ENCODE data around the gene FAM83C.
"Not testable (repeated sequence)": the region's sequence is repeated elsewhere in the genome, so short reads cannot be mapped to it uniquely, and the experiment has no call there.

Gene FAM83C

GRCh38 chr20:35318502-35319157, 26.4 kb upstream of the FAM83C start:
- no peak for DNase-seq (ENCODE audit: low read depth in 2 of 2)

DNA sequence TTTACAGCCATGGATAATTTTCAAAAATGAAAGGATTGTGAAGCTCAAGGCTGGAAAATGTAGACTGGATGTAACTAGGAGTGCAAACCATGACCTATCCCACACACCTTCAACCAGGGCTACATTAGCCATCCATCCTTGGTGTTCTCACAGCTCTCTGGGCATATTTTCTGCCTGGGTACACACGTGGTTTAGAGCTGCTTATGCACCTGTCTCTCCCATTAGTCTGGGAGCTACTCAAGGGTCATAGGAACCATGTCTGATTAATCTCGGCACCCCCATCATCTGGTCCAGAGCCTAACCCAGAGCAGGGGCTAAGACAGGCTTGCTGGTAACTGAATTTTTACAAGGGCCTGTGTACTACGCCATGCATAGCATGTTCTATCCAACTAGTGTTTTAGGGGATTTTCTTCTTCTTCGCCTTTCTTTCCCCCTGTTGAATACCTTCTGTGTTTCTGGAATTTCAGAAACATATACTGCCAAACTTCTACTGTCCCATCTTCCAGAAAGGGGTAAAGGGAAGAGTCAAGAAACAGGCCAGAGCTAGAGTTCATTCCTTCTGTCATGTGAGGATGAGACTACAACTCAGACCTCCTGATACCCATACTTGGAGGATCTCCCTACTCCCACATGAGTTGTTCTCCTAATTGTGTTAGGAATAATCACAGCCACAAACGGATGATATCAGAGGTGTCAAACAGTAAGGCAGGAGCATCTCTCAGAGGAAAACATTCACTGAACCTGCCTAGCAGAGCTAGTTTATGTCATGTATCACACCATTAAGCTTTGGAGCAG, 25.4 kb upstream of the FAM83C start:
- DNase-seq (ENCODE audit: low read depth in 2 of 2), result no peak

DNA sequence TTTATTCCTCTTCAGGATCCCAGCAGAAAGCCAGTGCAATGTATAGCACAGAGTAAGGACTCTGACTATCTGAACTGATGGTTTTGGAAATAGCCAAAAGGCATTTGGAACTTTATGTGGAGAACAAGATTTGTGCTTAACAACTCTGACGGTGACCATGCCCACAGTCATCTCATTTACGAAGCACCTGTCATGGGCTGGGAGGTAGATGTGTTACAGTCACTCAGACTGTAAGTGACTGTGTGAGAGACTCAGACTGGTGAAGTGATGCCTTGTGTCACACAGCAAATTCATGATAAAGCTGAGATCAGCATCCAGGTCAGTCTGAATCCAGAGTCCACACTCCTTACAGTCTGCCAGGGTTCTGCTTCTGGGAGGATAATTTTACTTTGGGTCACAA, 23.9 kb upstream of the FAM83C start:
- no peak for DNase-seq (ENCODE audit: low read depth in 2 of 2)

DNA sequence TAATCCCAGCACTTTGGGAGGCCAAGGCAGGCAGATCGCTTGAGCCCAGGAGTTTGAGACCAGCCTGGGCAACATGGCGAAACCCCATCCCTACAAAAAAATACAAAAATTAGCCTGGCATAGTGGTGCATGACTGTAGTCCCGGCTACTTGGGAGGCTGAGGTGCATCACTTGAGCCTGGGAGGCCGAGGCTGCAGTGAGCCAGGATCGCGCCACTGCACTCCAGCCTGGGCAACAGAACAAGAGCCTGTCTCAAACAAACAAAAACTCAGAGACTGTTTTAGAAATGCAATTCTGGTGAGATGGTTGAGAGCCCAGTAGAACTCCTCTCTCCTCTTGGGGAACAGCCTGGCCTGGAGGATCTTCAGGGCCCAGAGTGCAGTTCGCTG, 23.4 kb upstream of the FAM83C start:
- not testable (repeated sequence) for DNase-seq (ENCODE audit: low read depth in 2 of 2)

GRCh38 chr20:35314816-35315631, 22.8 kb upstream of the FAM83C start:
- no peak for DNase-seq (ENCODE audit: low read depth in 2 of 2)

GRCh38 chr20:35312318-35312717, 20.1 kb upstream of the FAM83C start:
- no peak for DNase-seq (ENCODE audit: low read depth in 2 of 2)

- no peak for DNase-seq (ENCODE audit: low read depth in 2 of 2)
Observed at GRCh38 chr20:35311822-35312221, 19.6 kb upstream of the FAM83C start.

DNA sequence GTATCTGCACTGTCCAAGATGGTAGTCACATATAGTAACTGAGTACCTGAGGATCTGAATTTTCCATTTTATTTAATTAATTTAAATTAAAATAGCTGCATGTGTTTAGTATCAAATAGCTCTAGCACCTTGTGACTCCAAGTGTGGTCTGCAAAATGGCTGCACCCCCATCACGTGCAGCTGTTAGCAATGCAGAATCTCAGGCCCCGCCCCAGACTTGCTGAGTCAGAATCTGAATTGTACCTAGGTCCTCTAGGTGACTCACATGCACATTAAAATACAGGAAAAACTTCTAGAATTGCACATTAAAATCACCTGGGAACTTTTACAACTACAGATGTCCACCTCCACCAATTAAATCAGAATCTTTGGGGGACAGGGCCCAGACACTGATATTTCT, 19.2 kb upstream of the FAM83C start:
- DNase-seq (ENCODE audit: low read depth in 2 of 2), result peak; percentile 61 to 74

GRCh38 chr20:35307666-35308653, 15.7 kb upstream of the FAM83C start:
- DNase-seq (ENCODE audit: low read depth in 2 of 2), result no peak

DNA sequence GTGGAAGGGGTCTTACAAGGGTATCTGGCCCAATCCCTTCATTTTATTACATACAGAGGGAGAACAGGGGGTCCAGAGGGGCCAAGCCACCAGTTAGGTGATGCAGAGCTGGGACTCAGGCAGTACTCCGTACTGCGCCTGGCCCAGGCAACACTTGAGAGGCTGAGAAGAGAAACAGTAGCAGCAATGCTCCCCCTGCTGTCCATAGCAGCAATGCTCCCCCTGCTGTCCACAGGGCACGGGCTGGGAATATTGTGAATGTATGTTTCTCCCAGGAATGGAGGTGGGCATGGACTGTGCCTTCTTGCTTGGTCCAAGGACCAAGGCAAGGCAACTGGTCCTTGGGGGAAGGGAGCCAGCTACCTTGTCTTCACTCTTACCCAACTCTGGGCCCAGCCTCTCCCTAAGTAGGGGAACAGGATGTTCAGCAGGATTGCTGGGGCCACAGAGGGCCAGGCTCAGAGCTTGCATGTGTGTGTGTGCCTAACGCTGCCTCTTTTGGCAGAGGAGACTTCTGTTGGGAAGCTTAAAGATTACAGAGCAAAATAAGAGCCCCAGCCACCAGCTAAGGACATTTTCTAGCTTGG, 14.8 kb upstream of the FAM83C start:
- DNase-seq (ENCODE audit: low read depth in 2 of 2), result no peak

DNA sequence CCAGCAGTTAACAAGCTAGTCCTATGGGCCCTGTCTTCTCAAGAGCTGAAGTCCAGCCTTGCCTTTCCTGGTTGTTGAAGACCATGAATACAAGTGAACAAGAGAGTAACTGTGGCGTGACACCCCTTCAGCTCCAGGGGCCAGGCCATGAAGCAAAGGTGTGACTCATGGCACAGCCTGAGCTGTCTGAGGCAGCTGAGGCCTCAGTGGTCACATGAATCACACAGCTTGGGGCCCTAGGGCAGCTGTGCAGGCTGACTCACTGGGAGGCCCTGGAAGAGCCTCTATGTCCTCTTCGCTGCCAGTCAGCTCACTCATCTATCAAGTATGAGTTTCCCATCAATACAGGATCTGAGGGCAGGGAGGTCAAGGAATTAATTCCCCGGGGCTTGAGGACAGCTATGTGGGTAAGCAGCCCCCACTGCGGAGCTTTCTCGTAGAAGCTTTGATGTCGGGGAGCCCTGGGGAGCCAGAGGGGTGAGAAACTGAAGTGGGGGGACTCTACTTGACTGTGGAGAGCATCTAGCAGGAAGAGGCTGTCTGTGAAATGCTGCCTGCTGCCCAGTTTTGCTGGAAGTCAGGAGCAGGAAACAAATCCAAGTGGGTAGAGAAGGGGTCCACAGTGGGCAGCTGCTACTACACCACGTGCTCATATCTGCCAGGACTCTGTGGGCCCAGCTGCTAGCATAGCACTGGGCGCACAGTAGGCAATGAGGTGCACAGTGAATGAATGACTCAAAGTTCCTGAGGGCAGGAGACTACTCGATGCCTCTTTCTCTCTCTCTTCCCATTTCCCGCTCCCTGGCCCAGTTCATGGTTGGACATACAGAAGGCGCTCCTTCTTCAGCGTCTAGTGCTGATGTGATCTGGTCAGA, 13.7 kb upstream of the FAM83C start:
- peak; percentile 83 to 88 for DNase-seq (ENCODE audit: low read depth in 2 of 2)

- no peak for DNase-seq (ENCODE audit: low read depth in 2 of 2)
Observed at GRCh38 chr20:35304956-35305355, 12.7 kb upstream of the FAM83C start.

DNA sequence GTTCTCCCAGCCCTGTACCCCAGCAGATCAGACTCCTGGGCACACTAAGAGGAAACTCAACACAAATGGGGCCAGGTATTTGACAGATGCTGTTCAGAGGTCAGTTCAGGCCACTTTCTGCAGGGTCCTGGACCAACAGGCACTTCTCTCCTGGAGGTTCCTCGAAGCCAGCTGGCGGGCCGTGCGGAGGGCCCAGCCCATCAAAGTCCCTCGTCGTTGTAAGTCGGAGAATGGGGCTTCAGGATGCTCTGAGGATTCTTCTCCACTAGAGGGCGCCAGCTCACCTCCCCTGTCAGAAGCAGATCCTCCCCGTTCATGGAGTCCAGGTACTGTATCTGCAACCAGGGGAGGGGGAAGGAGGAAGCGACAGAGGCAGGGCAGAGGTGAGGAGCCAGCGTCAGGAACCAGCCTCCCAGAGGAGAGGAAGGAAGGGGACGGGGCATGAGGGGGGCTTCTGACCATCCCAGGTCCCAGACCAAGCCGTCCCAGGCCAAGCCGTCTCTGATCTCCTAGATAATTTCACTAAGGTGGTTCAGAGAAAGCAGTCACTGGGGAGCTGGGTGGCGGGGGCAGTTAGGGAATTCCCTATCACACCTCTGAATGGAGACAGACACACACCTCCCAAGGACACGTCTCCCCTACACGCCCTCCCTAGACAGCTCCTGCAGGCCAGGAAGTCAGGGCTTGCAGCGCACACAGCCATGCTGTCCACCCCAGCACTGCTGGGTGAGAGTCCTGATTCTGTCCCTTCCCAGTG, 11.7 kb upstream of the FAM83C start:
- DNase-seq (ENCODE audit: low read depth in 2 of 2), result peak; percentile 74 to 82

- no peak for DNase-seq (ENCODE audit: low read depth in 2 of 2)
Observed at GRCh38 chr20:35303382-35303734, 11.1 kb upstream of the FAM83C start.

- no peak for DNase-seq (ENCODE audit: low read depth in 2 of 2)
Observed at GRCh38 chr20:35302421-35303335, 10.5 kb upstream of the FAM83C start.

DNA sequence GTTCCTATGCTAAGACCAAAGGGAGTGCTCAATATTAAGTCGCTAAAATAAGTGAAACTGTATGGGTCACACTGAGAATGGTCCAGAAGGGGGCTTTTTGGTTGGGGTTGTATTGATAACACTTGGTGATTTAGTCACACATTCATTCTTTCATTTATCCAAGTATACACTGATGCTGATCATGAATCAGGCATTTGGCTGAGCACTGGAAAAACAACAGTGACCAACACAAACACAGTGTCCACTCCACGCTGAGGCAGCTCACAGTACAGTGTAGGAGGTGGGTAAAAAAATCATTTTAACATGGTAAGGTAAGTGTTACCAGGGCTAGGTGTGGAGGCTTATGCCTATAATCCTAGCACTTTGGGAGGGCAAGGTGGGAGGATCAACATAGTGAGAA, 9.2 kb upstream of the FAM83C start:
- no peak for DNase-seq (ENCODE audit: low read depth in 2 of 2)

- no peak for DNase-seq (ENCODE audit: low read depth in 2 of 2)
Observed at GRCh38 chr20:35300469-35301262, 8.4 kb upstream of the FAM83C start.
